Karpas-422 (cell line): ENCODE results near the gene NR6A1. TPM values are rescaled to one million over a fixed set of nuclear protein-coding genes. Genes with fewer than 3 reads are reported as not detected.

ENCODE experiments used
- DNase-seq: peaks from one replicate; pipeline ENCODE4 v3.0.0-alpha.2; 2015
- H2AFZ ChIP-seq: fragments of 200-600 bp; sonication (generic); 2 replicates; pipeline ENCODE4 v1.6.1; 2014; ENCODE audit warnings: antibody characterized with exemption, low read length, mixed read lengths
- H3K27ac ChIP-seq: fragments of 200-600 bp; sonication (generic); 2 replicates; pipeline ENCODE4 v1.5.1; 2014; ENCODE audit warnings: mild to moderate bottlenecking, low read length, moderate library complexity
- H3K27me3 ChIP-seq: fragments of 200-600 bp; sonication (generic); 2 replicates; pipeline ENCODE4 v1.6.1; 2014; ENCODE audit warnings: low read length, mixed read lengths
- H3K36me3 ChIP-seq: fragments of 200-600 bp; sonication (generic); 2 replicates; pipeline ENCODE4 v1.6.1; 2014; ENCODE audit warnings: low read length, mixed read lengths; ENCODE audit not compliant: insufficient read depth
- H3K4me1 ChIP-seq: fragments of 200-600 bp; sonication (generic); 2 replicates; pipeline ENCODE4 v1.6.1; 2014; ENCODE audit warnings: mild to moderate bottlenecking, low read length, mixed read lengths
- H3K4me2 ChIP-seq: fragments of 200-600 bp; sonication (generic); 2 replicates; pipeline ENCODE4 v1.6.1; 2014; ENCODE audit warnings: low read length, low read depth, mild to moderate bottlenecking; ENCODE audit not compliant: poor library complexity, severe bottlenecking
- H3K4me3 ChIP-seq: fragments of 200-600 bp; sonication (generic); 2 replicates; pipeline ENCODE4 v1.5.1; 2014; ENCODE audit warnings: mild to moderate bottlenecking, antibody characterized with exemption, low read length, mixed read lengths
- H3K79me2 ChIP-seq: fragments of 200-600 bp; sonication (generic); 2 replicates; pipeline ENCODE4 v1.6.1; 2014; ENCODE audit warnings: mild to moderate bottlenecking, low read length, mixed read lengths
- H3K9ac ChIP-seq: fragments of 200-600 bp; sonication (generic); 2 replicates; pipeline ENCODE4 v1.6.0; 2014; ENCODE audit warnings: low read length
- H3K9me2 ChIP-seq: fragments of 200-600 bp; sonication (generic), shearing (Covaris generic); replicated peaks from 2 replicates; pipeline ENCODE4 v1.6.0; 2014; ENCODE audit warnings: mild to moderate bottlenecking, low read length, moderate library complexity; ENCODE audit not compliant: insufficient read depth
- H3K9me3 ChIP-seq: fragments of 300-700, 200-600 bp; sonication (generic); 2 replicates; pipeline ENCODE4 v1.6.1; 2014; ENCODE audit warnings: low read length, mixed read lengths
- H4K20me1 ChIP-seq: fragments of 200-600 bp; sonication (generic); 2 replicates; pipeline ENCODE4 v1.6.1; 2014; ENCODE audit warnings: mild to moderate bottlenecking, antibody characterized with exemption, low read length, low read depth; ENCODE audit not compliant: insufficient read depth
- total RNA-seq: library from RNA; depleted of rRNA; stranded (reverse); fragments of >200 nt; shearing (Covaris generic); gene quantifications from 2 replicates; pipeline ENCODE4 v1.2.3, GENCODE V29; 2014; ENCODE audit warnings: low replicate concordance

Gene NR6A1
- total RNA-seq, 1 experiment from 2014 or later = 3.1 TPM

DNA sequence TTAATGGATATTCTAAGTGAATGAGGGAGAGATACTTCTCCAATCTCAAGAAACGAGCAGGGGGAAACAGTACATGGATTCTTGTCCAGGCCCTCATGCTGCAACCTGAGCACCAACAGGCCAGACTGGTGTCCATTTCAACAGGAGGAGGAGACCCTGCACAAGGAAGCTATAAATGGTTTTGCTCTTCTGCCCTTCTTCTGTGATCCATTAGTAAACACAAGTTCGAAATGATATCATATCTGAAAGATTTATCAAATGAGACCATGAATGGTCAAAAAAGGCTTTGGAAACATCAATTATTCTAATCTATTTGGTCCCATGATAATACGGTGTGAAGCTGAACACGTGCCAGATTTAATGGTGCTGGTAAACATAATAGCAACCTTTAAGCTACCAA is 109.8 kb downstream of the NR6A1 start:
- Histone ChIP-seq H2AFZ (no peak overlapping the region), H3K9me3 (no peaks in the 10 kb centered on the region), H3K9me2 (no peaks in the 10 kb centered on the region), H3K9ac (no peak overlapping the region), H3K27ac (no peak overlapping the region), H3K36me3 (no peaks in the 10 kb centered on the region), H3K4me1 (peaks cover 29% of the 10 kb centered on the region), H3K4me2 (no peak overlapping the region), H4K20me1 (peaks cover 11% of the 10 kb centered on the region; the same call in 1 of the 2 replicates), H3K4me3 (no peak overlapping the region), H3K27me3 (no peaks in the 10 kb centered on the region), H3K79me2 (no peaks in the 10 kb centered on the region)
- no peak for DNase-seq

DNA sequence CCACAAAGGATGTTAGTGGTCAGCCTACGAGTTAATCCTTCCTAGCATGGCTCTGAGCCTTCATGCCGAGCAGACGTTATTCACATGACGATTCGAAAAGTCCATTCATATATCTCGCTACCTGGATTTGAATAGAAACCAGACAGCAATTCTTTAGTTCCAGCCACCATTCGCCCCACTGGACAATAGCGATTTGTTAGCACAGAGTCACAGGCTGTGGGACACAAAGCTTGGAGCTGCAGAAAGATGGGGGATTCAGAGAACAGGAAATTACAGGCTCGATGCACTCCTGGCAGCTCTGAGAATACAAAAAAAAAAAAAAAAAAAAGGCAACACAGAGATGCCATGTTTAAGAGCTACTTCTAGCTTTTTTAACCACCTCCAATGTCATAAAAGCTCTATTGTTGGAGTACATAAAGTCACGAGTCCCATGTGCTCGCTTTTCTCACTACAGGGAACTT is 110.7 kb downstream of the NR6A1 start:
- no peak overlapping the region for H3K4me3 ChIP-seq
- H3K9ac ChIP-seq = no peak overlapping the region
- H3K79me2 ChIP-seq = no peaks in the 10 kb centered on the region
- H2AFZ ChIP-seq = no peak overlapping the region
- H3K27ac ChIP-seq = no peak overlapping the region
- no peaks in the 10 kb centered on the region for H3K27me3 ChIP-seq
- H3K9me2 ChIP-seq = no peaks in the 10 kb centered on the region
- peaks cover 11% of the 10 kb centered on the region; the same call in 1 of the 2 replicates for H4K20me1 ChIP-seq
- DNase-seq = no peak
- H3K9me3 ChIP-seq = no peaks in the 10 kb centered on the region
- peaks cover 29% of the 10 kb centered on the region for H3K4me1 ChIP-seq
- no peaks in the 10 kb centered on the region for H3K36me3 ChIP-seq
- H3K4me2 ChIP-seq = no peak overlapping the region

DNA sequence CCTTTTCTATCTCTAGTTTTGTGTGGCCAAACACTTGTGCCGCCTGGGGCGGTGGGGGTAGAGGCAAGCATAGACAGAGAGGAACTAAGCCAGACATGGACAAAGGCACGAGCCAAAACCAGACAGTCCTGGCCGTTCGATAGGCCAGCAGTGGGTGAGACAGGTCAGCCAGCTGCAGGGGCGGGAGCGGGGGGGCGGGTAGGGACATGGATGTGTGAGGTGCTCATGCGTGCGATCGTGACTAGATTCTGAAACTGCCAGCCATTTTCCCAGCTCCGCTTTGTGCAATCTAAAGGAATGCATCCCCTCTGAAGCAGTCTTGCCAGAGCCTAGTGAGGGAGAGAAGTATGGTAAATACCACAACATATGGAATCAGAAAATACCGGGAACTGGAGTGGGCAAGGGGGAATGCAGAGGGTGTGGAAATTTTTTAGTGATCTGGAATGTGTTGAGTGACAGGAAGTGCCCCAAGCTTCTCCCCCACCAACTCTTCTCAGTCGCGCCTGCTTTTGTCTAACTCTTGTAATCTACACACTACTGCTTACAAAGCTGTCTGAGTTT is 111.9 kb downstream of the NR6A1 start:
- peak overlapping the region; percentile 22 for H3K4me2 ChIP-seq
- no peak for DNase-seq
- H3K27me3 ChIP-seq = no peaks in the 10 kb centered on the region
- H3K79me2 ChIP-seq = no peaks in the 10 kb centered on the region
- H4K20me1 ChIP-seq = peaks cover 11% of the 10 kb centered on the region; the same call in 1 of the 2 replicates
- H3K4me1 ChIP-seq = peaks cover 29% of the 10 kb centered on the region
- H3K4me3 ChIP-seq = no peak overlapping the region
- no peak overlapping the region for H3K9ac ChIP-seq
- no peak overlapping the region for H3K27ac ChIP-seq
- no peaks in the 10 kb centered on the region for H3K36me3 ChIP-seq
- H3K9me3 ChIP-seq = no peaks in the 10 kb centered on the region
- H2AFZ ChIP-seq = no peak overlapping the region
- H3K9me2 ChIP-seq = no peaks in the 10 kb centered on the region

DNA sequence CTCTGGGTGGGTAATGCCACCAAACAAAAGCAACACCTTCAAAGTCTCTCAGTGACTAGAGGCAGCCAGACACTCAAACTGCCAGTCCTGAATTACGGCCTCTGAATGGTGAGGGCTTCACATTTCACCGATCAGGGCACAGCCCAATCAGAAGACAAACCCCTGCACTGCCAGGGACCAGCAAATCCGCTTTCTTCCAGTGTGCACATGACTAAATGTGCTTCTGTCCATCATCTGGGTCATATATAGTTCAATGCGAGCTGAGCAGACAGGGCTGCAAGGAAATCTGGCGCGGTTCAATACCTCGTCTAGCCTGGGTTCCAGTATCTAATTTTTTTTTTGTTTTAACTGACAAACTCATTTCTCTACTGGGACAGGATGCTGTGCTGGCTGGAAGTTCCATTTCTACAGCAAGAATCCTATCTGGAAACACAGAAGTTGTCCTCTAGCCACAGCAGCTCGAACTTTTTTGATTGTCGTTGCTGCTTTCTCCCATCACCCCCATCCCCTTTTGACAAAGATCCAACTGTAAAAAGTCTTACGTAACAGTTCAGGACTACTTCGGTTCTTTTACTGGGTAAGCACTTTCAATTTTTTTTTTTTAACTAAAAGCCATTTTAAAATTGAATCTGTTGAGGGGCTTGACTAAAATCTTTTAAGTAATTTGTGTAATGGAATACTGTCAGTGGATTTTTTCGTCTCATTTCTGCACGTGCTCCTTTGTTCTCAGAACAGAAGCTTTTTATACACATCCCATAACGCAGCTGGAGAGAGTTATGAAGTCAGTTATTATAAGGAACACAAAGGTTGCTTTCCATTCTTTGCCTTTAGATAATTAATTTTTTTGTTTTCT is 112.7 kb downstream of the NR6A1 start:
- Histone ChIP-seq H3K4me3 (no peak overlapping the region), H3K27ac (no peak overlapping the region), H3K4me2 (no peak overlapping the region), H3K27me3 (no peaks in the 10 kb centered on the region), H2AFZ (no peak overlapping the region), H3K36me3 (no peaks in the 10 kb centered on the region), H4K20me1 (peaks cover 11% of the 10 kb centered on the region; the same call in 1 of the 2 replicates), H3K79me2 (no peaks in the 10 kb centered on the region), H3K9me2 (no peaks in the 10 kb centered on the region), H3K9ac (no peak overlapping the region), H3K4me1 (peaks cover 29% of the 10 kb centered on the region), H3K9me3 (no peaks in the 10 kb centered on the region)
- peak; percentile 45 for DNase-seq

DNA sequence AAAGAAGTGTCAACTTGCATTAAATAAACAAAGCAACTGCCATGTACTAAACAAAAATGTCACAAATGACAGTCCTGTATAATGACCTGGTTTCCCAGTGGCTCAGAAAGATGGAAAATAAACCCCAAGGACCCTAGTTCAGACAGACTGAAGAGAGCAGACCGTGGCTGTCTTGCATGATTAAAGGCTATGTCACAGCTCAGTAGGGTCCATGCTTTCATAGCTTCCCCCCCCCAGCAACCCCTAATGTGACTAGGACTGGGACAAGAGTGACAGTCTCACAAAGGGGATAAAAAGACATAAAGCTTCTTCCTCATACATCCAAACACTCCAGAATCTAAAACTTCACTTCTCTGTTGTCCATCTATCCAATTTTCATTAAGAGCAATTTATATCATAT is 113.6 kb downstream of the NR6A1 start:
- H3K4me3 ChIP-seq = no peak overlapping the region
- H3K4me1 ChIP-seq = peaks cover 28% of the 10 kb centered on the region
- H3K27me3 ChIP-seq = no peaks in the 10 kb centered on the region
- no peaks in the 10 kb centered on the region for H3K79me2 ChIP-seq
- H3K36me3 ChIP-seq = no peaks in the 10 kb centered on the region
- peaks cover 11% of the 10 kb centered on the region; the same call in 1 of the 2 replicates for H4K20me1 ChIP-seq
- H2AFZ ChIP-seq = no peak overlapping the region
- no peak overlapping the region for H3K9ac ChIP-seq
- no peak overlapping the region for H3K4me2 ChIP-seq
- H3K9me2 ChIP-seq = no peaks in the 10 kb centered on the region
- no peak for DNase-seq
- H3K27ac ChIP-seq = no peak overlapping the region
- no peaks in the 10 kb centered on the region for H3K9me3 ChIP-seq

DNA sequence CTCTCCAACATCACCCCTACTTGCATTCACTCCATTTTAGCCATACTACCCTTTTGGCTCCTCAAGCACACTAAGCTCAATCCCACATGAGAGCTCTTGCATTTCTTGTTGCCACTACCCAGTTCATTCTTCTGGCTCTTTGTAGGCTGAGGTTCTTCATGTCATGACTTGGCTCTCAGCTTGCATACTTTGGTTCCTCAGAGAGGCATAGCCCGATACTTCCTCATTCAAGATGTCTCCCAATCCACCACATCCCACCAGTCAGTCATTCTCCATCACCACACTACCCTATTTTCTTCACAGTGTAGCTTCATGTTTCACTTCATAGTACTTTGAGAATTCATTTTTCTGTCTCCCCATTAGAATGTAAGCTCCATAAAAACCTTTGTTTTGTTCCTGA is 116.7 kb downstream of the NR6A1 start:
- no peaks in the 10 kb centered on the region for H3K79me2 ChIP-seq
- no peak for DNase-seq
- H3K36me3 ChIP-seq = no peaks in the 10 kb centered on the region
- no peak overlapping the region for H2AFZ ChIP-seq
- H3K9me3 ChIP-seq = no peaks in the 10 kb centered on the region
- H3K4me3 ChIP-seq = no peak overlapping the region
- H3K9me2 ChIP-seq = no peaks in the 10 kb centered on the region
- no peak overlapping the region for H3K27ac ChIP-seq
- peaks cover 15% of the 10 kb centered on the region for H3K4me1 ChIP-seq
- peaks cover 15% of the 10 kb centered on the region; the same call in 1 of the 2 replicates for H4K20me1 ChIP-seq
- no peaks in the 10 kb centered on the region for H3K27me3 ChIP-seq
- no peak overlapping the region for H3K9ac ChIP-seq
- no peak overlapping the region for H3K4me2 ChIP-seq

DNA sequence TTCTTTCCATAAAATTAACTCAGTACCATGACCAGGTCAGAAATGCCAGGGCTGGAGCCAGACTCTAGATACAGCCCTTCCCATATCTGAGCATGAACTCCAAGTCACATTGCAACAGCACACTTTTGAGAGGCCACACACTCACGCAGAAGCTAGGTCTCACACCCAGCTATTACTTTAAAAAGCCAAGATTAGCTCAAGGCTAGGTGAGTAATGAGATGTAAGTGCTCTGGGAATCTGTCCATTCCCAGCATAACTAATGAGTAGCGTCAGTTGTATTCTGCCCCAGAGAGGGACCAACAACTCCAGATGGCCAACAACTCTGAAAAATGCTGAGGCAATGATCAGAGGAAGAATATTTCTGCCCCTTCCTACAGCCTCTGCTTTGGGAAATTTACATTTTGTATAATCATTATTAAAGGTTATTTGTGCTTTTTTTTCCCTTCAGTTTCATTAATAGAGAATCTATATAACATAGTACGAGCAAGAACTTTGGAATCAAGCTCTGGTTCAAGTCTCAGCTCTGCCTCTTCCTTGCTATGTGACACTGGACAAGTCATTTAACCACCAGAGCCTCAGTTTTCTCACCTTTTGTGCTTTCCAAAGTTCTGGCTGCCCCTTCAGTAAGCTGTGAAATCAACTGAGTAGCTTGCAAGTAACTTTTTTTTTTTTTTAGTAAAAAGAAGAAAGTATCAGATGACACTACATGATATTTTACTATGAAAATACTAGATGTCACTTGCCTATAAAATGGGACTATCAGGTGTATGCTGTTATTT is 118.3 kb downstream of the NR6A1 start:
- H2AFZ ChIP-seq = no peak overlapping the region
- H3K79me2 ChIP-seq = no peaks in the 10 kb centered on the region
- H4K20me1 ChIP-seq = peaks cover 15% of the 10 kb centered on the region; the same call in 1 of the 2 replicates
- no peak overlapping the region for H3K4me2 ChIP-seq
- no peaks in the 10 kb centered on the region for H3K27me3 ChIP-seq
- H3K27ac ChIP-seq = no peak overlapping the region
- H3K9ac ChIP-seq = no peak overlapping the region
- no peak overlapping the region for H3K4me3 ChIP-seq
- no peaks in the 10 kb centered on the region for H3K36me3 ChIP-seq
- peak; percentile 21 for DNase-seq
- H3K9me2 ChIP-seq = no peaks in the 10 kb centered on the region
- H3K9me3 ChIP-seq = no peaks in the 10 kb centered on the region
- H3K4me1 ChIP-seq = peaks cover under 1% of the 10 kb centered on the region; the same call in 1 of the 2 replicates

DNA sequence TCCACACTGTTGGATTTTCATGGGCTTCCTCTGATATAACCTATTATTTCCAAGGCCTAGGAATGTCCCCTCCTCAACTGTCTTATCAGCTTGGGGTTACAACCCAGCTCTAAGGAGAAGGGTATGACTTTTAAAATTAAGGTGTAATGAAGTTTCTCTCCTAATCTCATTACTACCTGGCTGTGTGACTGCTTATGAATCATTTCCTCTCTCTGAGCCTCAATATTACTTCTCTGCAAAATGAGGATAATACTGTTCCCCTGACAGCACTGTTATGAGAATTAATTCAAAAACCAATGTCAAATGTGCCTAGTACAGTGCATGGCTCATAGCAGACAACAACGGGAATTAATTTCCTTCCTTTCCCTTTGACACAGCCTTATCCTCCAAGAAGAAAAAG is 118.9 kb downstream of the NR6A1 start:
- no peak overlapping the region for H3K4me3 ChIP-seq
- no peaks in the 10 kb centered on the region for H3K27me3 ChIP-seq
- H3K9me2 ChIP-seq = no peaks in the 10 kb centered on the region
- H3K9me3 ChIP-seq = no peaks in the 10 kb centered on the region
- peaks cover 9% of the 10 kb centered on the region; the same call in 1 of the 2 replicates for H4K20me1 ChIP-seq
- H3K36me3 ChIP-seq = no peaks in the 10 kb centered on the region
- H3K4me1 ChIP-seq = no peaks in the 10 kb centered on the region
- no peak for DNase-seq
- H3K4me2 ChIP-seq = no peak overlapping the region
- H3K9ac ChIP-seq = no peak overlapping the region
- H3K27ac ChIP-seq = no peak overlapping the region
- no peak overlapping the region for H2AFZ ChIP-seq
- no peaks in the 10 kb centered on the region for H3K79me2 ChIP-seq
